GM12873 (cell line): ENCODE measurements around the gene NES.

Source experiments
- TF ChIP-seq, protein P1 (sequence below): IDR thresholded peaks from 2 replicates; pipeline ENCODE4 v1.5.1; 2012; ENCODE audit warnings: low read depth, mild to moderate bottlenecking, moderate library complexity, low read length, control low read depth; ENCODE audit not compliant: insufficient read depth; ENCODE audit errors: missing control alignments

The NES gene

DNA sequence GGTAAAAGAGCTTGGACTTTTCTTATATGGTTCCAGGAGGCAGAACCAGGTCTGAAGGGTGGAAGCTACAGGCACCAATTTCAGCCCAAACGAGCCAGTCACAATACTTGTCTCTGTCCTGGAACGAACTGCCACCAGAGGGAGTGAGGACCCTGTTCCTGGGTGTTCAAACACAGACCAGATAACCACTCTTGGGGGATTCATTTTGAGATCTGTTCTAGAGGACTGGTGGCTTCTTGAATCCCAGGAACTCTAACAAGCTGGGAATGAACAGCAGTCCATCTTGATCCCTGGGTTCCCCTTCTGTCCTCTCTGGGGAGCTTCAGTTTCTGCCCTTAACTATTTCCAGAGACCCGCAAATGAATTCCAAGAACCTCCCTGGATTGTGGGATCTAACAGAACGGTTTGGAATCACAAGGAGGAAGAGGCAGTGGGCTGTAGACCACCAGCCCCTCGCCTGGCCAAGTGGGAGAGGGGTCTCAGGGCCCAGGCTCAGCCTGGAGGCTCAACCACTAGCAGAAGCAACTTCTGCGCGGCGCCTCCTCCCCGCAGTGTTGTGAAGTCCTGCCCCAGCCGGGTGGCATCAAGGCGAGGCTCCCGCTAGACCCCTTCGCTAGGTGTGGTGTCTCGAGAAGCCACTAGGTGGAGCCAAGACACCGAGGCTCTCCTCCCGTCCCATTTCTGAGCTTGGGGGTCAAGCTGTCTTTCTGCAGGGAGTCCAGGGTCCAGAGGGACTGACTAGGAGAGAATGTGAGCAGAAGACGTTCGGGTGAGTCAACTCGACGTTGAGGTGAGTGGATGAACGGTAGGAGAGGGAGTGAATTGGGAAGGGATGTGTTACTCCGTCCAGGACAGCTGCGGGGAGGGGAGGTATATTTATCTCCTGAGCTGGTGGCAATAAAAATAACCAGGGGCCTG lies 12.1 kb upstream of the NES start:
- TF ChIP-seq, protein P1, sequence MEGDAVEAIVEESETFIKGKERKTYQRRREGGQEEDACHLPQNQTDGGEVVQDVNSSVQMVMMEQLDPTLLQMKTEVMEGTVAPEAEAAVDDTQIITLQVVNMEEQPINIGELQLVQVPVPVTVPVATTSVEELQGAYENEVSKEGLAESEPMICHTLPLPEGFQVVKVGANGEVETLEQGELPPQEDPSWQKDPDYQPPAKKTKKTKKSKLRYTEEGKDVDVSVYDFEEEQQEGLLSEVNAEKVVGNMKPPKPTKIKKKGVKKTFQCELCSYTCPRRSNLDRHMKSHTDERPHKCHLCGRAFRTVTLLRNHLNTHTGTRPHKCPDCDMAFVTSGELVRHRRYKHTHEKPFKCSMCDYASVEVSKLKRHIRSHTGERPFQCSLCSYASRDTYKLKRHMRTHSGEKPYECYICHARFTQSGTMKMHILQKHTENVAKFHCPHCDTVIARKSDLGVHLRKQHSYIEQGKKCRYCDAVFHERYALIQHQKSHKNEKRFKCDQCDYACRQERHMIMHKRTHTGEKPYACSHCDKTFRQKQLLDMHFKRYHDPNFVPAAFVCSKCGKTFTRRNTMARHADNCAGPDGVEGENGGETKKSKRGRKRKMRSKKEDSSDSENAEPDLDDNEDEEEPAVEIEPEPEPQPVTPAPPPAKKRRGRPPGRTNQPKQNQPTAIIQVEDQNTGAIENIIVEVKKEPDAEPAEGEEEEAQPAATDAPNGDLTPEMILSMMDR: peak; percentile 98

- TF ChIP-seq, protein P1: peak; percentile 31
These were observed 7.1 kb upstream of the NES start for GRCh38 chr1:156684227-156684782.

DNA sequence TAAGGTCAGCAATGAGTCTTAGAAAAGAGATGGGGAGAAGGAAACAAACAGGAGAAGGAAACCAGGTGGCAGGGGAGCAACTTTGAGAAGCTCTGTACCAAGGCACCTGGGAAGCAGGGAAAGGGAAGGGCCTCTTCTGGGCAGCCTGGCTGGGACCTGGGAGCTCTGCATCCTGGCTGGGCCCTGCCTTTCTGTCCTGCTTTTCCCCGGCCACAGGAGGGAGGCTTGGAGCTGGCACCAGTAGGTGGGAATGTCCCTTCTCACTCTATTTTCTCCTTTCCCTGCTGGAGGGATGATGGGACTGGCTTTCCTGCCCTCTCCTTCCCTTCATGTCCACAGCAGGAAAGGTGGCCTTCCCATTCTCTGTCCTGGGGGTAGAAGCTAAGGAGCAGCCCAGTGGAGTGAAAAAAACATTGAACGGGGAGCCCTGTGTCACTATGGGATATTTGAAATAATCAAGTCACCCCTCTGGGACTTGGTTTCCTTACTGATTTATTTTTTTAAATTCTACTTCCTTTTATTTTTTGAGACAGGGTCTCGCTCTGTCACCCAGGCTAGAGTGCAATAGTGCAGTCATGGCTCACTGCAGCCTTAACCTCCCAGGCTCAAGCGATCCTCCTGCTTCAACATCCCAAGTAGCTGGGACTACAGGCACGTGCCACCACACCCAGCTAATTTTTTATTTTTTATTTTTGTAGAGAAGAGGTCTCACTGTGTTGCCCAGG lies 5.1 kb upstream of the NES start:
- TF ChIP-seq, protein P1: no peak

DNA sequence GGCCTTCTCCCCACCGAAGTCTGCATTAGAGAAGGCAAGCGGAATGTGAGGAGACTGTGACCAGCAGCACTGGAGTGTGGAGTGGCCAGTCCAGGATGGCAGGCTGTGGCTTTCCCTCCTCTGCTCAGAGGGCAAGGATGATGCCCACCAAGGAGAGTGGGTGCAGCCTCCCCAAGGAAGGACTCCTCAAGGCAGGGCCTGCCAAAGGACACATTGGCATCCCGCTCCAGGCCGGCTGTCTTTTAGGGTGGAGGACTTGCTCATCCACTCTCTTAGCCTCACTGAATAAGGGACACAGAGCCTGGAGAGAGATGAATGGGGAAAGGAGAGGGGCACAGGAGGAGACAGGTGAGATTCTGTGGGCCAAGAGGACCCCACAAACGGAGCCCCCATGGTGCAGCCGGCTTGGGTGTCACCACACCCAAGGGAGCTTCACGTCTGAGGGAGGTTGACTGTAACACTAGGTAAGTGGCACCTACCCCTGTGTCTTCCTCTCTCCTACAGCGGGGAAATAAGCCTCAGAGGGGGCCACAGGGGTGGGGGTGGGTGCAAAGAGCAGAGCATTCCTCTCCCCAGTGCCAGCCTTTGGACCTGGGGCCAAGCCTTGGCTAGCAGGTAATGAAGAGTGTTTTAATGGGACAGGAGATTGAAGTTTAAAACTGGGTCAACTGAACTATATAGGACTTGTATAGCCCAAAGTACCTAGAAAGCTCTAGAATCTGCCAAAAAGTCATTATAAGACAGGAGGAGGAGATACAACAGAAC lies 4.2 kb upstream of the NES start:
- TF ChIP-seq, protein P1: no peak

GRCh38 chr1:156680056-156680455 lies 2.8 kb upstream of the NES start:
- TF ChIP-seq, protein P1: no peak

DNA sequence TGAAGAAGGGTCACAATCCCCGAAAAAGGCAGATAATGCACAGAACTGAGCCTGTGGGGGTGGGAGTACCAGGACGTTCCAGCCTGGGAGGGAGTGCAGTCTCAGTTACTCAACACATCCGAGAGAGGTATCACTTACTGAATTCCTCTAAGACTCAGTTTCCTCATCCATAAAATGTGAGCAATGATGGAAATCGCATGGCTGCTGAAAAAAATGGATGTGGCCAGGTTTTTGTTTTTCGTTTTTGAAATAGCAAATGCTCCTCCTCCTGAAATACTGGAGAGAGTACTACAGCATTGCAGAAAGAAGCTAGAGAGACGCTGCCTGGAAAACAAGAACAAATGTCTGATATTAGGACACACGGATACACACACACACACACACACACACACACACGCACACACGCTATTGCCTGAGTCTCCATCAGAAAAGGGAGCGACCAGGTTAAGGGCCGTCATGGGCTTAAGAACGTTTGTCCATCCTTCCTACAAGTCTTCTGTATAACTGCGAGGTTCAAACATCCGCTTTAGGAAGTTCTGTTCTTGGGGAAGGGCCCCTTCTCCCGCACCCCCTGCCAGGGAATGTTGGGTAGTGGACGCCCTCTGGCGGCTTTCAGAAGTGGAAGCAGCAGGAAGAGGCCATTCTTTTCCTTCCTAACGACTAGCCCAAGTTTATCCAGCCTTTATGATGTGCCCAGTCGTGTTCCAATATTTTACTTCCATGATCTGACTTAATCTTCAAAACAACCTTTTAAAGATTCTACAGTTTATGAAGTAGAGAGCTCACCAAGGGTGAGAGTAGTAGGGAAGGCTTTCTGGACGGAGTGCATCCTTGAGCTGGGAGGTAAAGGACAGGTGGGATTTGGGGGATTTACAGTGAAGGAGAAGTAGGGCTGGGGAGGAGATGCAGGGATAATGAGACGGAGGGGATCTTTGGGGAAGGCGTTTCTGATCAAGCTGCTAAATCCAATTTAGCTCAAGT lies 699 bp upstream of the NES start:
- TF ChIP-seq, protein P1: peak; percentile 87
